KMS-11 (cell line): ENCODE measurements around the gene ZDHHC6.

ENCODE experiments used
- H2AFZ ChIP-seq: fragments of 200-600 bp; sonication (generic); 2 replicates; pipeline ENCODE4 v1.6.1; 2016; ENCODE audit warnings: antibody characterized with exemption, mixed run types, low read depth
- H3K27ac ChIP-seq: fragments of 200-600 bp; sonication (generic); 2 replicates; pipeline ENCODE4 v1.6.1; 2016; ENCODE audit warnings: mild to moderate bottlenecking, mixed run types
- H3K27me3 ChIP-seq: fragments of 200-600 bp; sonication (generic); 2 replicates; pipeline ENCODE4 v1.6.1; 2017; ENCODE audit warnings: mild to moderate bottlenecking, low read depth, mixed run types, moderate library complexity; ENCODE audit not compliant: insufficient read depth
- H3K36me3 ChIP-seq: fragments of 200-600 bp; sonication (generic); 2 replicates; pipeline ENCODE4 v1.6.1; 2017; ENCODE audit warnings: mild to moderate bottlenecking, mixed run types; ENCODE audit not compliant: insufficient read depth
- H3K4me1 ChIP-seq: fragments of 200-600 bp; sonication (generic); 2 replicates; pipeline ENCODE4 v1.6.1; 2016; ENCODE audit warnings: mild to moderate bottlenecking, low read depth, mixed run types; ENCODE audit not compliant: poor library complexity, severe bottlenecking
- H3K4me2 ChIP-seq: fragments of 200-600 bp; sonication (generic); 2 replicates; pipeline ENCODE4 v1.7.0; 2016; ENCODE audit warnings: mild to moderate bottlenecking, mixed run types
- H3K4me3 ChIP-seq: fragments of 200-600 bp; sonication (generic); IDR thresholded peaks from 2 replicates; pipeline ENCODE4 v1.6.1; 2017; ENCODE audit warnings: low read depth, low read length, mixed read lengths; ENCODE audit not compliant: insufficient read depth
- H3K79me2 ChIP-seq: fragments of 200-600 bp; sonication (generic); 2 replicates; pipeline ENCODE4 v1.6.1; 2016; ENCODE audit warnings: low read depth, mixed run types; ENCODE audit not compliant: insufficient read depth
- H3K9ac ChIP-seq: fragments of 200-600 bp; sonication (generic); 2 replicates; pipeline ENCODE4 v1.6.1; 2016; ENCODE audit warnings: mild to moderate bottlenecking, mixed run types
- H4K20me1 ChIP-seq: fragments of 200-600 bp; sonication (generic); 2 replicates; pipeline ENCODE4 v1.6.1; 2016; ENCODE audit warnings: mild to moderate bottlenecking, mixed run types; ENCODE audit not compliant: insufficient read depth
- TF ChIP-seq, protein P1 (sequence below): fragments of 200-600 bp; sonication (generic); conservative IDR thresholded peaks from 2 replicates; pipeline ENCODE4 v1.6.1; 2017; ENCODE audit warnings: low read depth, mild to moderate bottlenecking, antibody characterized with exemption, low read length, moderate library complexity, mixed read lengths

Gene ZDHHC6

DNA sequence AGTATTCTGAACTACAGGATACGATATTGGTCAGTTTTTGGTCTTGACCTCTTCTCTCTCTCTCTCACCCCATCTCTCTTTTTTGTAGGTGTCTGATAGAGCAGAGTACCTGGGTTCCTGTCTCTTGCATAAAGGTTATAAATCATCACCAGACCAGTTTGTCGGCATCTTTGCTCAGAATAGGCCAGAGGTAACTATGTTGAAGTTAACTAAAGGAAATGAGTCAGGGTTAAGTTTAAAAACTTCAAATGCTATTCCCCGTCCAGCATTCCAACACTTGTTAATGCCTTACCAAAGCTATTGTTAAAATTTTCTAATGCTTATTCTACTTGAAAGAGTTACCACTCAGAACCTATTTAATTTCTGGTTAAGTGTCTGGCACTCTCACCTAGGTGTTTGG lies 42.1 kb downstream of the ZDHHC6 start:
- no peaks in the 10 kb centered on the region for H3K36me3 ChIP-seq

DNA sequence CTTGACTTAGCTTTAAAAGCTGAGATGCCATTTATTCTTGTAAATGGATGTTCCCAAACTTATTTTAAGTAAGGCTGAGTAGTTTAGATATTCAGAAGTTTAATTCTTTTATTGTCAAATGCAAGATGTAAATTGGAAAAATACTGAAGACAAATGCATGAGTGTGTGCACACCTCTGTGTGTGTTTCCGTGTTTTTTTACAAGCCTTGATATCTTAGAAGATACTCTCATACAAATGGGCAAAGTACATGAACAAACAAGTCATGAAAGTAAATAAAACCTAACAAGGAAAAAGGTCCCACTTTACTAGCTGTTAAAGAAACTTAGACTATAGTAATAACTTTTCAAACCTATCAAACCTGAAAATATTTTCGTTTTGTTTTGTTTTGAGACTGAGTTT lies 43.8 kb downstream of the ZDHHC6 start:
- H3K27ac ChIP-seq = no peak overlapping the region
- H3K4me3 ChIP-seq = no peak overlapping the region
- no peak overlapping the region for H3K9ac ChIP-seq

More for the DNA sequence above, 42.1 kb downstream of the ZDHHC6 start:
- H3K4me1 ChIP-seq = no peaks in the 10 kb centered on the region
- H3K79me2 ChIP-seq = no peaks in the 10 kb centered on the region
- no peak overlapping the region for H2AFZ ChIP-seq
- H3K27ac ChIP-seq = no peak overlapping the region
- H3K9ac ChIP-seq = no peak overlapping the region
- no peaks in the 10 kb centered on the region for H3K27me3 ChIP-seq
- H3K4me3 ChIP-seq = no peak overlapping the region
- TF ChIP-seq, protein P1, sequence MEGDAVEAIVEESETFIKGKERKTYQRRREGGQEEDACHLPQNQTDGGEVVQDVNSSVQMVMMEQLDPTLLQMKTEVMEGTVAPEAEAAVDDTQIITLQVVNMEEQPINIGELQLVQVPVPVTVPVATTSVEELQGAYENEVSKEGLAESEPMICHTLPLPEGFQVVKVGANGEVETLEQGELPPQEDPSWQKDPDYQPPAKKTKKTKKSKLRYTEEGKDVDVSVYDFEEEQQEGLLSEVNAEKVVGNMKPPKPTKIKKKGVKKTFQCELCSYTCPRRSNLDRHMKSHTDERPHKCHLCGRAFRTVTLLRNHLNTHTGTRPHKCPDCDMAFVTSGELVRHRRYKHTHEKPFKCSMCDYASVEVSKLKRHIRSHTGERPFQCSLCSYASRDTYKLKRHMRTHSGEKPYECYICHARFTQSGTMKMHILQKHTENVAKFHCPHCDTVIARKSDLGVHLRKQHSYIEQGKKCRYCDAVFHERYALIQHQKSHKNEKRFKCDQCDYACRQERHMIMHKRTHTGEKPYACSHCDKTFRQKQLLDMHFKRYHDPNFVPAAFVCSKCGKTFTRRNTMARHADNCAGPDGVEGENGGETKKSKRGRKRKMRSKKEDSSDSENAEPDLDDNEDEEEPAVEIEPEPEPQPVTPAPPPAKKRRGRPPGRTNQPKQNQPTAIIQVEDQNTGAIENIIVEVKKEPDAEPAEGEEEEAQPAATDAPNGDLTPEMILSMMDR = no peak
- H3K4me2 ChIP-seq = no peak overlapping the region
- H4K20me1 ChIP-seq = no peaks in the 10 kb centered on the region

DNA sequence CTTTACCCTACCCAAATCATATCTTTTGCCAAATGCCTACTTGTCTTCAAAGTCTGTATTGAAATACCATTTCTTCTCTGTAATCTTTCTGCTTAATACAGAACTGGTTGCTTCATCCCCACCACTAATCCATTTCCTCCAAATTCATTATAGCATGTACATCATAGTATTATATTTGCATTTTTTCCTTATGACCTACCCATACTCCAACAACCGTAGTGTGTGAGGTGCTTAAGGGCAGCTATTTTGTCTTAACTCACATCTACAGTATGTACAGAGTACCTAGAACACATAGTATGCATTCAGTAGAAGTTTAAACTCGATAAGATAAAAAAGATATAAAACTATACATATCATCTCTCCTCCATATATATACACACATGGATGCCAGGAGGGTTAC lies 49.1 kb downstream of the ZDHHC6 start:
- Histone ChIP-seq H3K9ac (no peak overlapping the region), H3K36me3 (no peaks in the 10 kb centered on the region), H3K4me2 (no peak overlapping the region), H3K79me2 (no peaks in the 10 kb centered on the region), H2AFZ (no peak overlapping the region), H3K27me3 (no peaks in the 10 kb centered on the region), H3K4me1 (peaks cover 10% of the 10 kb centered on the region), H4K20me1 (no peaks in the 10 kb centered on the region), H3K4me3 (no peak overlapping the region), H3K27ac (no peak overlapping the region)
- TF ChIP-seq, protein P1 = no peak

More for the DNA sequence above, 43.8 kb downstream of the ZDHHC6 start:
- H3K27me3 ChIP-seq = no peaks in the 10 kb centered on the region
- H3K79me2 ChIP-seq = no peaks in the 10 kb centered on the region
- no peak overlapping the region for H2AFZ ChIP-seq
- H4K20me1 ChIP-seq = no peaks in the 10 kb centered on the region
- H3K4me1 ChIP-seq = no peaks in the 10 kb centered on the region
- TF ChIP-seq, protein P1 = no peak
- H3K4me2 ChIP-seq = no peak overlapping the region
- H3K36me3 ChIP-seq = no peaks in the 10 kb centered on the region

DNA sequence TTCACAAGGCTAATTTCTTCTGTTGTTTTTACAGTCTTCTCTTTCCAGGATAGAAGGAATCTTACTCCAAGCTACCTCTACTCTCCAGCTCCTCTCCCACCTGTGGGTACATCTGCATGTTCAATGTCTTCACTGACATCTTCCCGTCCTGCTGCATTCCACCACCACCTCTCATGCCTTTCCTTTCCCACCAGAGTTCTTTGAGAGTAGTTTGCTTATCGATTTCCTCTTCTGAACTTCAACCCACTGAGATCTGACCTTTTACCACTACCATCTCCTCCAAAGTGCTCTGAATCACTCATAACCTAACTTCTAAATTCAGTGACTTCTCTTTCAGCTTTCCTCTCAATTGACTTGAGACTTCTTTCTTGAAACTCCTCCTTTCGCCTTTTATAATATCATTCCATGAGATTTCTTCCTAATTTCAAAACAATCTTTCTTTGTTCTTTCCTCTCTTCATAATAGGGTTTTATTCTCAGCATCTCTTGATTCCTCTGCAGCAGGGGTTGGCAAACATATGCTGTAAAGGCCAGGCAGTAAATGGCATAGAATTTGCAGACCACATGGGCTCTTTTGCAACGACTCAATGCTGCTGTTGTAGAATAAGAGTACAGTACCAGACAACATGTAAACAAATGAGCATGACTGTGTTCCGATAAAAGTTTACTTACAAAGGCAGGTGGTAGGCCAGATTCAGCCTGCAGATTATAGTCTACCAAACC lies 50.7 kb downstream of the ZDHHC6 start:
- Histone ChIP-seq H3K27ac (no peak overlapping the region), H3K4me2 (no peak overlapping the region), H3K4me1 (peaks cover 10% of the 10 kb centered on the region), H4K20me1 (no peaks in the 10 kb centered on the region), H3K9ac (no peak overlapping the region), H2AFZ (no peak overlapping the region), H3K27me3 (no peaks in the 10 kb centered on the region), H3K79me2 (no peaks in the 10 kb centered on the region), H3K36me3 (no peaks in the 10 kb centered on the region), H3K4me3 (no peak overlapping the region)
- TF ChIP-seq, protein P1 = no peak
